ENCODE results near the gene EPS15.
"Not testable (repeated sequence)": the region's sequence is repeated elsewhere in the genome, so short reads cannot be mapped to it uniquely, and the experiment has no call there.

Gene EPS15

GRCh38 chr1:51512606-51513005, 6.5 kb downstream of the EPS15 start:
- no peak for DNase-seq

GRCh38 chr1:51512120-51512519, 6.9 kb downstream of the EPS15 start:
- no peak for DNase-seq

- DNase-seq, result no peak
Observed at GRCh38 chr1:51509773-51510172, 9.3 kb downstream of the EPS15 start.

- no peak for DNase-seq
Observed at GRCh38 chr1:51506537-51506936, 12.5 kb downstream of the EPS15 start.

- no peak for DNase-seq
Observed at GRCh38 chr1:51504806-51505525, 14.1 kb downstream of the EPS15 start.

- DNase-seq, result not testable (repeated sequence)
Observed at GRCh38 chr1:51501218-51501630, 17.8 kb downstream of the EPS15 start.

- no peak for DNase-seq
Observed at GRCh38 chr1:51499694-51500093, 19.4 kb downstream of the EPS15 start.

- no peak for DNase-seq
Observed at GRCh38 chr1:51498924-51499323, 20.1 kb downstream of the EPS15 start.

GRCh38 chr1:51497340-51497739, 21.7 kb downstream of the EPS15 start:
- DNase-seq, result no peak

GRCh38 chr1:51494138-51494830, 24.8 kb downstream of the EPS15 start:
- DNase-seq, result no peak

GRCh38 chr1:51491166-51491981, 27.7 kb downstream of the EPS15 start:
- DNase-seq, result no peak

- DNase-seq, result no peak
Observed at GRCh38 chr1:51489472-51489871, 29.6 kb downstream of the EPS15 start.

- DNase-seq, result no peak
Observed at GRCh38 chr1:51488372-51489050, 30.6 kb downstream of the EPS15 start.

- DNase-seq, result no peak
Observed at GRCh38 chr1:51487628-51488027, 31.4 kb downstream of the EPS15 start.

- no peak for DNase-seq
Observed at GRCh38 chr1:51484591-51484990, 34.5 kb downstream of the EPS15 start.

GRCh38 chr1:51482881-51483280, 36.2 kb downstream of the EPS15 start:
- DNase-seq, result no peak

- not testable (repeated sequence) for DNase-seq
Observed at GRCh38 chr1:51474832-51475620, 44.0 kb downstream of the EPS15 start.

- DNase-seq, result no peak
Observed at GRCh38 chr1:51473331-51474115, 45.5 kb downstream of the EPS15 start.

GRCh38 chr1:51472359-51472758, 46.7 kb downstream of the EPS15 start:
- no peak for DNase-seq

GRCh38 chr1:51469518-51469917, 49.5 kb downstream of the EPS15 start:
- no peak for DNase-seq

GRCh38 chr1:51464828-51465227, 54.2 kb downstream of the EPS15 start:
- DNase-seq, result no peak

Measured in NCI-H187 treated with DMSO at 0.1 percent for 48 hours (cell line).